ENCODE results near the gene SEC11A.

DNA sequence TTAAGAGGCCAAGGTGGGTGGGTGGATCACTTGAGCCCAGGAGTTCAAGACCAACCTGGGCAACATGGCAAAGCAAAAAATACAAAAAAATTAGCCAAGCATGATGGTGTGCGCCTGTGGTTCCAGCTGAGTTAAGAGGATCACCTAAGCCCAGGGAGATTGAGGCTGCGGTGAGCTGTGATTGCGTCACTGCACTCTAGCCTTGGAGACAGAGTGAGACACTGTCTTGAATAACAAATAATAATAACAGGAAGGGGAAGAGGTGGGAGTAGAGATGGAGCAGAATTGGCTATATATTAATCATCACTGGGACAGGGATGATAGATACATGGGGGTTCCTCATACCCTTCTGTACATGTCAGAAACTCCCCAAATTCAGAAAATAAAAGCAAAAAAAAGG lies 34.1 kb downstream of the SEC11A start:
- TF ChIP-seq POLR2A (IDR thresholded peaks at IDR 0.05) (no peak), EP300 (IDR thresholded peaks at IDR 0.05; ENCODE audit: low read depth) (no peak), POLR2AphosphoS5 (IDR thresholded peaks at IDR 0.05) (no peak)
- TF ChIP-seq, protein P1, sequence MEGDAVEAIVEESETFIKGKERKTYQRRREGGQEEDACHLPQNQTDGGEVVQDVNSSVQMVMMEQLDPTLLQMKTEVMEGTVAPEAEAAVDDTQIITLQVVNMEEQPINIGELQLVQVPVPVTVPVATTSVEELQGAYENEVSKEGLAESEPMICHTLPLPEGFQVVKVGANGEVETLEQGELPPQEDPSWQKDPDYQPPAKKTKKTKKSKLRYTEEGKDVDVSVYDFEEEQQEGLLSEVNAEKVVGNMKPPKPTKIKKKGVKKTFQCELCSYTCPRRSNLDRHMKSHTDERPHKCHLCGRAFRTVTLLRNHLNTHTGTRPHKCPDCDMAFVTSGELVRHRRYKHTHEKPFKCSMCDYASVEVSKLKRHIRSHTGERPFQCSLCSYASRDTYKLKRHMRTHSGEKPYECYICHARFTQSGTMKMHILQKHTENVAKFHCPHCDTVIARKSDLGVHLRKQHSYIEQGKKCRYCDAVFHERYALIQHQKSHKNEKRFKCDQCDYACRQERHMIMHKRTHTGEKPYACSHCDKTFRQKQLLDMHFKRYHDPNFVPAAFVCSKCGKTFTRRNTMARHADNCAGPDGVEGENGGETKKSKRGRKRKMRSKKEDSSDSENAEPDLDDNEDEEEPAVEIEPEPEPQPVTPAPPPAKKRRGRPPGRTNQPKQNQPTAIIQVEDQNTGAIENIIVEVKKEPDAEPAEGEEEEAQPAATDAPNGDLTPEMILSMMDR (IDR thresholded peaks at IDR 0.05), result no peak
